OCI-LY3 (cell line): ENCODE results near the gene PACSIN2.
"Not testable (repeated sequence)": the region's sequence is repeated elsewhere in the genome, so short reads cannot be mapped to it uniquely, and the experiment has no call there.

Experiments used
- CTCF ChIP-seq: fragments of 200-600, 300-600 bp; sonication (generic); IDR thresholded peaks from 2 replicates; pipeline ENCODE4 v1.5.1; 2014; ENCODE audit warnings: antibody characterized with exemption, low read length, low read depth
- EZH2phosphoT487 ChIP-seq: fragments of 200-600 bp; shearing (Covaris generic); IDR thresholded peaks from 2 replicates; pipeline ENCODE4 v1.6.1; 2018; ENCODE audit warnings: antibody characterized with exemption, mixed run types, low read depth

- TF ChIP-seq CTCF, EZH2phosphoT487: not testable (repeated sequence)
Observed at GRCh38 chr22:43016150-43016549, 1.2 kb upstream of the PACSIN2 start.
